Measurements from ENCODE around the gene MLNR.

The MLNR gene

DNA sequence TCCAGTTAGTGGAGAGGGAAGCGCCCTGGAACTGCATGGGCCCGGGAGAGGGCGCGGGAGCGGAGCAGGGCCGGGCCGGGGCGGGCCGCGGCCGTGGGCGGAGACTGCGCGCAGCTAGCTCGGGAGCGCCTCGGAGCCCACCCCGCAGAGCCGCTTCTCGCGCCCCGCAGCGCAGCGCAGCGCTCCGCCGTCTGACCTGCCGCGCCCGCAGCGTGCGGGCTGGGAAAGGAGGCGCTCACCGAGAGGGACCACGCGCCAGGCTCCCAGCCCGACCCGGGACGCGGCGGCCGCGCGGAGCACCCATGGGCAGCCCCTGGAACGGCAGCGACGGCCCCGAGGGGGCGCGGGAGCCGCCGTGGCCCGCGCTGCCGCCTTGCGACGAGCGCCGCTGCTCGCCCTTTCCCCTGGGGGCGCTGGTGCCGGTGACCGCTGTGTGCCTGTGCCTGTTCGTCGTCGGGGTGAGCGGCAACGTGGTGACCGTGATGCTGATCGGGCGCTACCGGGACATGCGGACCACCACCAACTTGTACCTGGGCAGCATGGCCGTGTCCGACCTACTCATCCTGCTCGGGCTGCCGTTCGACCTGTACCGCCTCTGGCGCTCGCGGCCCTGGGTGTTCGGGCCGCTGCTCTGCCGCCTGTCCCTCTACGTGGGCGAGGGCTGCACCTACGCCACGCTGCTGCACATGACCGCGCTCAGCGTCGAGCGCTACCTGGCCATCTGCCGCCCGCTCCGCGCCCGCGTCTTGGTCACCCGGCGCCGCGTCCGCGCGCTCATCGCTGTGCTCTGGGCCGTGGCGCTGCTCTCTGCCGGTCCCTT, at the start of gene MLNR:
Gene MLNR (plus strand): TSS at position 303 of the 820 bp plus-strand sequence. CDS start 0 bp downstream, at position 303.
- no peak for DNase-seq (ENCODE audit: low spot score)

DNA sequence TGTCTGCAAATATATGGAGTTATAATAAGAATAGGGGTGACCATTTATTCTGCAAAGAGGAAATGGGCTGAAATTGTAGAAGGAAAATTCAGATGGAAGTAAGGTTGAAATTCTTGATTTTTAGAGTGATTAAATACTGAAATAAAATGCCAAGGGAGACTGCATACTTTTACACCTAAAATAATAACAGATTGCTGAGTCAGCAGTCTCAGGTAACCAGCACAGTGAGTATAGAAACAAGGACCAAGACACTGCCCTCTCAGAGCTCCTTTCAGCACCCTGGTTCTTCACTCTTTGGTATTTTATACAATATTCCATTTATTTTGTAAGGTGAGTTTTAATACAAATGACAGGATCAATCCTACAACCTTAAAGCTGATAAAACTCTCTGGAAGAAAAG, 48.8 kb upstream of the MLNR start:
- DNase-seq (ENCODE audit: low spot score) = no peak

- DNase-seq (ENCODE audit: low spot score) = peak; percentile 12
These were observed 36.3 kb upstream of the MLNR start for GRCh38 chr13:49183672-49184325.

DNA sequence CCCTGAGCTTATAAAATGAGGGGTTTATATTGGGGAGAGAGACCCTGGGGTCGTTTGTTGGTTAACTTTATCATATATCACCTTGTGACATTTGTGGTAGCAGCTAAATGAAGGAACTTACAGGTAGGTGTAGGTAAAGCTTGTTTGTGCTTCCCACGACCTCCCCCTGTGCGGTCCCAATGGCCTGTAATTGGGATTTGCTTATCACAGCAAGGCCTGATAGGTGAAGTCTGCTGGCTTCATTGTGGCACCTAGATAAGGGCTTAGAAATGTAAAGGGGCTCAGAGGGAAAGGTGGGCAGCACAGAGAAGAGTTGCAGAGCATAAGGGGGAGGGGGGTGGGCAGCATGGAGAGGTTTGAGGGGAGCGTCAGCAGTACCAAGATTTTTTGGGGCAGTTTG, 35.5 kb upstream of the MLNR start:
- DNase-seq (ENCODE audit: low spot score) = no peak

DNA sequence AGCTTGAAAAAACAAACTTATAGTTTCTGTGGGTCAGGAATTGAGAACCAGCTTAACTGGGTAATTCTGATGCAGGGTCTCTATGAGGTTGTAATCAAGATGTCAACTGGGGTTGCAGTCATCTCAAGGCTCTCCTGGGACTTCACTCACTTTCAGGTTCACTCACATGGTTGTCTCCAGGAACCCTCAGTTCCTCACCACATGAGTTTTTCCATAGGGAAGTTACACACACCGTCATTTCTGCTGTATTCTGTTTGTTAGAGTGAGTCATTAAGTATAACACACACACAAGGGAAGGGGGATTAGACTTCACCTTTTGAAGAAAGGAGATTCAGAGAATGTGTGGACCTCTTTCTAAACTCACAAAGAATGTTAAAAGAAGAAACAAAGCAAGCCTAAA, 34.9 kb upstream of the MLNR start:
- DNase-seq (ENCODE audit: low spot score) = no peak

DNA sequence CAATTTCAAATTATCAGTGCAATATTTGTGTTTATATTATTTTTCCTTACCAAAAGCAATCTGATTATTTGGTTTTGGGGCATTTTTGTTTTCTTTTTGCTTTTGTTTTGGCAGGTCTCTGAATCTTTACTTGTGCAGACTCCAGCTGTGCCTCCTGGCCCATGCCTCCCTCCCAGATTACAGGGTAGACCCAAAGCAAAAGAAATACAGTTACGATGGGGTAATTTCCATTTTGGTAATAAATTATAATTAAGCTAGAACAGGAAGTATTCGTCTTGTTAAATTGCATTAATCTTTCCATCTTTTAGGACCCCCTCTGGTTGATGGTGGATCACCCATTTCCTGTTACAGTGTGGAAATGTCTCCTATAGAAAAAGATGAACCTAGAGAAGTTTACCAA, 29.2 kb upstream of the MLNR start:
- DNase-seq (ENCODE audit: low spot score) = no peak

- no peak for DNase-seq (ENCODE audit: low spot score)
These were observed 13.5 kb upstream of the MLNR start for GRCh38 chr13:49206641-49207040.

DNA sequence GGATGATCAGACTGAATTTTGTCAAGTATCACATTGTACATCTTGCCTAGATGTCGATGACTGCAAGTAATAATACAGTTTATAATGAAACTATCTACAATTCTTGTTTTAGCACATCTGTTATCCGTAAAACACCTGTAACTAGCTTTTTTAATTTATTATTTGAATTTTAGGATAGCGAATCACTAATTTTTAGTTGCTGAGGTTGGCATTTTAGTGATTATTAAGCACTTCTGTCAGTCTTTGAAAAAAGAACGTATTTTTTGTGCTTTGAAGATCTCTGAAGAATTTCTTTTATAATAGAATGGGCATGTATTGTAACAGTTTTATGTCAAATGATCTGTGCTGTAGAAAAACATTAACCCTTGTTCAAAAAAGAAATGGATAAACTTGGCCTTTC, 11.5 kb upstream of the MLNR start:
- no peak for DNase-seq (ENCODE audit: low spot score)

- DNase-seq (ENCODE audit: low spot score) = no peak
These were observed 10.0 kb upstream of the MLNR start for GRCh38 chr13:49210114-49210513.

DNA sequence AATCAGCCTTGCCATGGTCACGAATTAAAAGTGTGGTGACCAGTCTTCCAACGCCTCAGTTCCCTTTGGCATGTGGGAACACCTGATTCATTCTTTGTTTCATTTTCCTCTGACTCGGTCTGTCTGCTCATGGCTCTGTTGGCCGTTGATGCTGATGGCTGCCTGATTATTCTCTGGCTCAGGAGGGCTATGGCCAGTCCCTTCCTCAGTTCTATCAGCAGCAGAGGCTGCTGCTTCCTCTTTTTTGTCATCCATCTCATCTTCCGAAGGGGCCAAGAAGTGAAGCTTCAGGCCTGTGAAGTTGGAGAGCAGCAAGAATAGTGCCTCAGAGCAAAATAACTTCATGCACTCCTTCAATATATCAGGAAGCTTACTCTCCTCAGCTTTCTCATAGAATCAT, 9.5 kb upstream of the MLNR start:
- no peak for DNase-seq (ENCODE audit: low spot score)

- no peak for DNase-seq (ENCODE audit: low spot score)
These were observed 6.6 kb upstream of the MLNR start for GRCh38 chr13:49213539-49213938.

DNA sequence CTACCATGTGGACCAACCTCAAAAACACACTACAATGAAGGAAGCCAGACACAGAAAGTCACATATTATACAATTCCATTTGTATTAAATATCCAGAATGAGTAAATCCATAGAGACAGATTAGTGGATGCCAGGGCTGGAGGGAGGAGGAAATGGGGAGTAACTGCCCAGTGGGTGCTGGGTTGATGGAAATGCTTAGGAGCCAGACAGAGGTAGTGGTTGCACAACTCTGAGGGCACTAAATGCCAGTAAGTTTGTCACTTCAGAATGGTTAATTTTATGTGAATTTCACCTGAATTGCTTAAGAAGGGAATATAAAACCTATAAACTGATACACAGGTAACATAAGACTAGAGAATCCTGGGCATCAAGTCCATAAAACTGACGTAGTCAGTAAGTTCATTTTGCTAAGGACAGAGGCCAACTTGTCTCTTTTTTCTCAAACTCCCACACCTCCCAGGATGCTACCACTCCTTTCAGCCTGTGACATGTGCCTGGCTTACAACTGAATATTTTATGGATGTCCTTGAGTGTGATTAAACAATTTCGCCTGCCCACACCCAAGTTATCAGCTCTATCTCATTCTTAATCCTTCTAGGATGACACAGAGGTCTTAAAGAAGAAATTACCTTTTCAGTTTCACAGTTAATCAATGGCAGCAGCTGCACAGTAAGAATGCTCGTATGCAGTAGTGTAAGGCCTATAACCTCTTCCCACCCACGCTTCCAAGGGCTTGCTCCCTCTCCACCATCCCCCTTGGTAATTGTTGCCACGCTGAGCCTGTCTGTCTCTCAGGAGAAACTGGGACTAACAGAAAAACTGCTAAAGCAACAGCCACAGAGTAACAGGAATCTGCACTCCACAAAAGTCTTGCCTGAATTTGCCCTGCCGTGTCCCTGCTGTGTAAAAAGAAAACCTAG, 5.9 kb upstream of the MLNR start:
- DNase-seq (ENCODE audit: low spot score) = no peak

DNA sequence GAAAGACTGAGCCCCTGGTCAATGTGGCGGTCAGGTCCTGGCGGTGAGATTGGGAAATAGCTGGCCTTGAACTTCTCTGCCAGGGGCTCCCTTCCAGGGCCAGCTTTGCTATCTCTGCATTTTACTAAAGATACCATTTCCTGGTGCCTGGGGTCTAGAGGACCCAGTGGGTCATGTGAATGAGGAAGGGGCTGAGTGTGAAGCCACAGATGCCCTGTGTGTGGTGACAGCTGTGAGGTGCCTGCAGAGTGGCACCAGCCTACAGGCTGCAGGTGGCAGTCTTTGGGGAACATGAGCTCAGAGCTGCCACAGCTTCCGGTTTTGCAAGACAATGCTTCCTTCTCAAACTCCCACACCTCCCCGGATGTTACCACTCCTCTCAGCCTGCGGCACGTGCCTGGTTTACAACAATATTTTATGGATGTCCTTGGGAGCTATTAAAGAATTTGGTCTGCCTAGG, 5.2 kb upstream of the MLNR start:
- no peak for DNase-seq (ENCODE audit: low spot score)

- no peak for DNase-seq (ENCODE audit: low spot score)
These were observed 3.8 kb upstream of the MLNR start for GRCh38 chr13:49216334-49216733.

DNA sequence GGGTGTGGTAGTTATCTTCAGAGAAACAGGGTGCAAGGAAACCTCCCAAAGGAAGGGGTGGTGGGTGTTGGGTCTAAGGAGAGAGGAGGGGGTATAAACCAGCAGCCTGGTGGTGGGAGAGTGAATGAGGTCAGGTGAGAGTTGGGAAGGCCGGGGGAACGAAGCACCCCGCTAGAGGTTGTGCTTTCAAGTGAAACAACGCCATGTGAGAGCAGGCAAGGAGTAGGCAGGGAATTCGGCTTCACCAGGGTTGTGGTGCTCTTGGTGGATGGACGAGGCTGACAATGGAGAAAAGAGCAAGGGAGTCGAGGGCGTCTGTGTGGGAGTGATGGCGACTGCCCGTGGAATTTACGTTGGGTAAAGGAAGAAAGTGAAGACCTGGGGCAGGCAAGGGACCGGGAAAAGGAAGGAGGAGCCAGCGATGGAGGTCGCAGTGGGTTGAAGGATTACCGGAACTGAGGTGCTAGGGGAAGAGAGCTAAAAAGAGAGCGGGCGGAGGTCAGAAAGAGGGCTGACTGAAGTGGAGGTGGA, 2.1 kb upstream of the MLNR start:
- DNase-seq (ENCODE audit: low spot score) = no peak

DNA sequence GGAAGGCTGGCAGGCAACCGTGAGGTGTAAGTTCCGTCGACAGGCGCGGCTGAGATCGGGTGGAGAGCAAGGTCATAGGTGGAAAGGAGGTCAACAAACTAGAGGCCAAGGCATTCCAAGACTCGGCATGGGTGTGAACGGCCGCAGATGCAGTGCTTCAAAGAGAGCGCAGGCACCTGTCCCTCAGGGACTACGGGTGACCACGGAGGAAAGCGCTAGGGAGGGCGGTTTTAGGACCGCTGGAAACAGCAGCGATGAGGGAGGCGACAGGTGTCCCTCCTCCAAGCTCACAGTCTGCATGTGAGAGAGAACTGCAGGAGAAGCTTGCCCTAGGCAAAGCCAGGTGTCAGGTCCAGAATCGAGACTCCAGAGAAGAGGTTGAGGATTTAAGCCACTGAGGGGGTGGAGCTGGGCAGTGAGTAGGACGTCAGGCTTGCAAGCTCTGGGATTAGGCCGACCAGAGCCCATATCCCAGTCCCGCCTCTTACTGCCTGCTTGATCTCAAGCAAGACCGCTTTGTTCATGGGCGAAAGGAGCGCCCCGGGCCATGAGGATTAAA, 1.6 kb upstream of the MLNR start:
- DNase-seq (ENCODE audit: low spot score) = no peak

- no peak for DNase-seq (ENCODE audit: low spot score)
These were observed 497 bp upstream of the MLNR start for GRCh38 chr13:49219647-49220035.

DNA sequence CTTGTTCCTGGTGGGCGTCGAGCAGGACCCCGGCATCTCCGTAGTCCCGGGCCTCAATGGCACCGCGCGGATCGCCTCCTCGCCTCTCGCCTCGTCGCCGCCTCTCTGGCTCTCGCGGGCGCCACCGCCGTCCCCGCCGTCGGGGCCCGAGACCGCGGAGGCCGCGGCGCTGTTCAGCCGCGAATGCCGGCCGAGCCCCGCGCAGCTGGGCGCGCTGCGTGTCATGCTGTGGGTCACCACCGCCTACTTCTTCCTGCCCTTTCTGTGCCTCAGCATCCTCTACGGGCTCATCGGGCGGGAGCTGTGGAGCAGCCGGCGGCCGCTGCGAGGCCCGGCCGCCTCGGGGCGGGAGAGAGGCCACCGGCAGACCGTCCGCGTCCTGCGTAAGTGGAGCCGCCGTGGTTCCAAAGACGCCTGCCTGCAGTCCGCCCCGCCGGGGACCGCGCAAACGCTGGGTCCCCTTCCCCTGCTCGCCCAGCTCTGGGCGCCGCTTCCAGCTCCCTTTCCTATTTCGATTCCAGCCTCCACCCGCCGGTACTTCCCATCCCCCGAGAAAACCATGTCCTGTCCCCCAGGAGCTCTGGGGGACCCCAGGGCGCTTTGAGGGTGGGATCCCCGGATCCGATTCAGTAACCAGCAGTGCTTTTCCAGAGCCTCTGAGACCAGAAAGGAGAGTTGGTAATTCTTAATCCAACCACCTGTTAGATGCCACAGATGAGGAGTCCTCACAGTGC, 885 bp downstream of the MLNR start:
- no peak for DNase-seq (ENCODE audit: low spot score)

- DNase-seq (ENCODE audit: low spot score) = no peak
These were observed 1.4 kb downstream of the MLNR start for GRCh38 chr13:49221590-49221965.

DNA sequence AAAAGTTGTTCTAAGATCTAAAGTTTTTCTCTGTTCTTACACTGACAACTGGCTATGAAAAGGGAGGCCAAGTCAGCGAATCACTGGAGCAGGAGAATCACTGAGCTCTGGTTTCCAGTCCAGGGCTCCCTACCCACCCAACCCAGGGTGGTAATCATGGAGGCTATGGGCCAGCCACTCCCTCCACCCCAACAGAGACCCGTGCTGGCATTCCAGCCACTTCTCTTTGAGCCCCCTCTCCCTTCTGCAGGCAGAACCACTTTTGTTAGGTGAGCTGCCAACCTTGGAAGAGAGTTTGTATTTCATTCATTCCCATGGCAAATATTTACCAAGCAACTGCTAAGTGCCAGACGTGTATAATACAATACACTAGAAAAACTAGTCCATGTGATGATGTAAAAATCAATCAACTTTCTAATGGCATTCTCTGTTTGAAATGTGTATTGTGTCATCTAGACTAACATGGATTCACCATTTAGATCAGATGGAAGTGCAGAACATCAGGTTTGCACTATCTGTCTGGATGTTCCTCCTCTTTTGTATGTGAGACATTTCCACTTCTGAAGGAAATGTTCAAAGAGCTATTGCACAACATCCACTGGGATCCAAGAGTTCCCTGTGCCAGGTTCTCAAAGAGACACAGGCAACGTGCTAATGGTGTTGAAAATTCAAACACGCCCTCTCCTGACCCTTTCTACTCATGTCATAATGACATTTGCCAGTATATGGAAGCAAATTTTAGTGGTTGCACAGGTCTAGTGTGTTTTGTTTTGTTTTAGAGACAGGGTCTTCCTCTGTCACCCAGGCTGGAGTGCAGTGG, 5.3 kb downstream of the MLNR start:
- no peak for DNase-seq (ENCODE audit: low spot score)
